NB4 (cell line): ENCODE data around the gene MME.

Experiments
- DNase-seq: peaks from one replicate; pipeline ENCODE4 v3.0.0; 2010; ENCODE audit warnings: low read depth
- H3K4me3 ChIP-seq: one replicate; pipeline ENCODE4 v1.5.1; 2011; ENCODE audit warnings: mild to moderate bottlenecking, low read depth, low read length, moderate library complexity
- MAX ChIP-seq: IDR thresholded peaks from 2 replicates; pipeline ENCODE4 v1.6.1; 2011; ENCODE audit warnings: low read depth, low read length
- MYC ChIP-seq: IDR thresholded peaks from 2 replicates; pipeline ENCODE4 v1.6.1; 2011; ENCODE audit warnings: low read depth, low read length
- POLR2A ChIP-seq: IDR thresholded peaks from 2 replicates; pipeline ENCODE4 v1.6.1; 2011; ENCODE audit warnings: mild to moderate bottlenecking; ENCODE audit not compliant: insufficient read length; ENCODE audit errors: extremely low read depth
- TF ChIP-seq, protein P1 (sequence below): IDR thresholded peaks from one replicate; pipeline ENCODE4 v1.5.1; 2012; ENCODE audit warnings: low read depth, low read length

The MME gene

DNA sequence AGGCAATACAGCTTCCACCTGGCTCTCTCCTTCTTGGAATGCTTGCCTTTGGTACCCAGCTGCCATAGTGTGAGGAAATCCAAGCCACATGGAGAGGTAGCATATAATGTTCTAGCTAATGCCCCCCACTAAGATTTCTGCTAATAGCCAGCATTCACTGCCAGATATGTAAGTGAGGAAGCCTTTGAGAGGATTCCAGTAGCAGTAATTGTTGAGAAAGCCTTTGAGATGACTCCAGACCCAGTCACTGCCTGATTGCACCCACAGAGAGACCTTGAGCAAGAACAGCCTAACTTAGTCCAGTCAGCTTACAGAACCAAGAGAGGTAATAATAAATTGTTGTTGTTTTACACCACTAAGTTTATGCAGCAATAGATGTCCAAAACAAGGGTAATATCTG, 150.3 kb downstream of the MME start:
- no peak for TF ChIP-seq POLR2A
- DNase-seq: no peak

GRCh38 chr3:155231792-155232191, 151.7 kb downstream of the MME start:
- TF ChIP-seq MAX (no peak), POLR2A (no peak), MYC (no peak)
- TF ChIP-seq, protein P1, sequence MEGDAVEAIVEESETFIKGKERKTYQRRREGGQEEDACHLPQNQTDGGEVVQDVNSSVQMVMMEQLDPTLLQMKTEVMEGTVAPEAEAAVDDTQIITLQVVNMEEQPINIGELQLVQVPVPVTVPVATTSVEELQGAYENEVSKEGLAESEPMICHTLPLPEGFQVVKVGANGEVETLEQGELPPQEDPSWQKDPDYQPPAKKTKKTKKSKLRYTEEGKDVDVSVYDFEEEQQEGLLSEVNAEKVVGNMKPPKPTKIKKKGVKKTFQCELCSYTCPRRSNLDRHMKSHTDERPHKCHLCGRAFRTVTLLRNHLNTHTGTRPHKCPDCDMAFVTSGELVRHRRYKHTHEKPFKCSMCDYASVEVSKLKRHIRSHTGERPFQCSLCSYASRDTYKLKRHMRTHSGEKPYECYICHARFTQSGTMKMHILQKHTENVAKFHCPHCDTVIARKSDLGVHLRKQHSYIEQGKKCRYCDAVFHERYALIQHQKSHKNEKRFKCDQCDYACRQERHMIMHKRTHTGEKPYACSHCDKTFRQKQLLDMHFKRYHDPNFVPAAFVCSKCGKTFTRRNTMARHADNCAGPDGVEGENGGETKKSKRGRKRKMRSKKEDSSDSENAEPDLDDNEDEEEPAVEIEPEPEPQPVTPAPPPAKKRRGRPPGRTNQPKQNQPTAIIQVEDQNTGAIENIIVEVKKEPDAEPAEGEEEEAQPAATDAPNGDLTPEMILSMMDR: no peak
- H3K4me3 ChIP-seq: no peak overlapping the region
- DNase-seq: no peak

More for the DNA sequence above, 150.3 kb downstream of the MME start:
- H3K4me3 ChIP-seq: no peak overlapping the region

GRCh38 chr3:155232605-155233004, 152.5 kb downstream of the MME start:
- no peak for TF ChIP-seq POLR2A
- no peak for TF ChIP-seq MYC
- TF ChIP-seq MAX: no peak
- TF ChIP-seq, protein P1: no peak
- no peak overlapping the region for H3K4me3 ChIP-seq
- DNase-seq: no peak

GRCh38 chr3:155233213-155233612, 153.1 kb downstream of the MME start:
- TF ChIP-seq POLR2A: no peak
- TF ChIP-seq, protein P1: no peak
- TF ChIP-seq MAX: no peak
- no peak for TF ChIP-seq MYC
- H3K4me3 ChIP-seq: no peak overlapping the region
- DNase-seq: no peak
